Neural progenitor cell (in vitro differentiated cells): ENCODE measurements around the gene SIAH3.

Source experiments
- EZH2 ChIP-seq: fragments of 200-600 bp; sonication (generic); IDR thresholded peaks from 2 replicates; pipeline ENCODE4 v1.6.1; 2017; ENCODE audit warnings: antibody characterized with exemption, mild to moderate bottlenecking, moderate library complexity
- EZH2phosphoT487 ChIP-seq: fragments of 200-600 bp; sonication (generic); IDR thresholded peaks from 2 replicates; pipeline ENCODE4 v1.6.1; 2017; ENCODE audit warnings: antibody characterized with exemption
- TF ChIP-seq, protein P1 (sequence below): fragments of 200-600 bp; sonication (generic); IDR thresholded peaks from 2 replicates; pipeline ENCODE4 v1.5.1; 2017; ENCODE audit warnings: antibody characterized with exemption, mild to moderate bottlenecking

- no peak for TF ChIP-seq EZH2
- TF ChIP-seq, protein P1, sequence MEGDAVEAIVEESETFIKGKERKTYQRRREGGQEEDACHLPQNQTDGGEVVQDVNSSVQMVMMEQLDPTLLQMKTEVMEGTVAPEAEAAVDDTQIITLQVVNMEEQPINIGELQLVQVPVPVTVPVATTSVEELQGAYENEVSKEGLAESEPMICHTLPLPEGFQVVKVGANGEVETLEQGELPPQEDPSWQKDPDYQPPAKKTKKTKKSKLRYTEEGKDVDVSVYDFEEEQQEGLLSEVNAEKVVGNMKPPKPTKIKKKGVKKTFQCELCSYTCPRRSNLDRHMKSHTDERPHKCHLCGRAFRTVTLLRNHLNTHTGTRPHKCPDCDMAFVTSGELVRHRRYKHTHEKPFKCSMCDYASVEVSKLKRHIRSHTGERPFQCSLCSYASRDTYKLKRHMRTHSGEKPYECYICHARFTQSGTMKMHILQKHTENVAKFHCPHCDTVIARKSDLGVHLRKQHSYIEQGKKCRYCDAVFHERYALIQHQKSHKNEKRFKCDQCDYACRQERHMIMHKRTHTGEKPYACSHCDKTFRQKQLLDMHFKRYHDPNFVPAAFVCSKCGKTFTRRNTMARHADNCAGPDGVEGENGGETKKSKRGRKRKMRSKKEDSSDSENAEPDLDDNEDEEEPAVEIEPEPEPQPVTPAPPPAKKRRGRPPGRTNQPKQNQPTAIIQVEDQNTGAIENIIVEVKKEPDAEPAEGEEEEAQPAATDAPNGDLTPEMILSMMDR: no peak
- TF ChIP-seq EZH2phosphoT487: no peak
These were observed 46.0 kb upstream of the SIAH3 start for GRCh38 chr13:45897562-45897961.
